Measurements from ENCODE around the gene SMAD3.

SMAD3 gene

DNA sequence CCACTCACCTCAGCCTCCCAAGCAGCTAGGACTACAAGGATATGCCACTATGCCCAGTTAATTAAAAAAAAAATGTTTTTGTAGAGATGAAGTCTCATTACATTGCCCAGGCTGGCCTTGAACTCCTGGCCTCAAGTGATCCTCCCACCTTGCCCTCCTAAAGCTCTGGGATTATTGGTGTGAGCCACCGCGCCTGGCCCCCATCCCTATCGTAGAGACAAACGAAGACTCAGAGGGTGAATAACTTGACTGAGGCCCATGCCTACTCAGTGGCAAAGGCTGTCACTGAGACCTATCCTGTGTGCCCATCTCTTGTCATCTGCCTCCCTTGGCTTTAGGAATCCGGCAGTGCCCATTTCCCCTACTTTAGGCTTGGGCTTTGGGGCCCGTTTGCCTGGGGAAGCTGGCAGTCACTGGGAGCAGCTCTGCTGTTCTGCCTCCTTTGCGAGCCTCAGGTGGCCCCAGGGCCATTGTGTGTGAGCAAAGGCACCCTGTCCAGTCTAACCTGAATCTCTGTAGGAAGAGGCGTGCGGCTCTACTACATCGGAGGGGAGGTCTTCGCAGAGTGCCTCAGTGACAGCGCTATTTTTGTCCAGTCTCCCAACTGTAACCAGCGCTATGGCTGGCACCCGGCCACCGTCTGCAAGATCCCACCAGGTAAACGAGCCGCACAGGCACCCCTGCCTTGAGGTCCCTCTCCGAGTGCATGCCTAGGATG, 119.0 kb downstream of the SMAD3 start:
- DNase-seq (ENCODE audit: low read depth): no peak

DNA sequence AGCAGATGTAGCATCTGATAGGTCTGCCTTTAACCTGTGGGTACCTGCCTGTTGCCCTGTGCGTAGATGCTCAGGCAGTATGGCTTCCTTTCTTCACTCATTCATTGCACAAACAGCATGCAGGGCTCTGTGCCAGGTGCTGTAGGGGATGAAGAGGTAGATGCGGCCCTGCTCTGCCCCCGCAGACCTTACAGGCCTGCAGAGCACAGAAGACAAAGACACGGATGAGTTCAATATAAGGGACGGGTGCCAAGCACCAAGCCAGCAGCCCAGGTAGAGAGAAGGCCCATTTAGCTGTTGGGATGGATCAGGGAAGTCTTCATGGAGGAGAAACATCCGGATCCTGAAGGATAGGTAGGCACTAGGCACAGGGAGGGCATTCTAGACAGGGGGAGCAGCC, 119.6 kb downstream of the SMAD3 start:
- DNase-seq (ENCODE audit: low read depth): no peak

DNA sequence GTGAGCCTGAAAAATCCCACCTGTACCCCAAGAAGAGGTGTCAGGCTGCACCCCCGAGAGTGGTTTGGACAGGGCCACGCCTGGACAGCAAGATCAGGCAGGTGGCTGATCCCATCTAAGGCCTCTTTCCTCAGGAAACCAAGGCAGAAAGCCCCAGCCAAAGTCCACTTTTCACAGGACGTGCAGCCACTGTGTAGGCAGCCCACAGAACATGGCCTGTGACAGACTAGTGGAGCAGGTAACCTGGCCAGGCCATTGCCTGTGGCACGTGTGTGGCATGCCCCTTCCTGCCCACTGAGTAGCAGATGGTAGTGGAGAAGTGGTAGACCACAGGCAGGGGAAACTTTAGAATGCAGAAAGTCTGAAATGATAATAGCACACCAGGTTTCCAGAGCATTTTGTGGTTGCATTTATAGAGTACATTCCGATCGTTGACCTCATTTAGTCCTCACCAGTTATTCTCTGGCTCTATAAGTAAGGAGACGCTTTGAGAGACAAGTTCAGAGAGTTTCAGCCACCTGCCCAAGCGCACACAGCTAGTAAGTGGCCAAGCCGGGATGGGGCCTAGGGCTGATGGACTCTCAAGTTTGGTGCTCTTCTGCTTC, 120.3 kb downstream of the SMAD3 start:
- no peak for DNase-seq (ENCODE audit: low read depth)

GRCh38 chr15:67186226-67186649, 120.8 kb downstream of the SMAD3 start:
- no peak for DNase-seq (ENCODE audit: low read depth)

- no peak for DNase-seq (ENCODE audit: low read depth)
Measured at GRCh38 chr15:67186688-67187087, 121.3 kb downstream of the SMAD3 start.

- no peak for DNase-seq (ENCODE audit: low read depth)
Measured at GRCh38 chr15:67187351-67187854, 122.0 kb downstream of the SMAD3 start.

DNA sequence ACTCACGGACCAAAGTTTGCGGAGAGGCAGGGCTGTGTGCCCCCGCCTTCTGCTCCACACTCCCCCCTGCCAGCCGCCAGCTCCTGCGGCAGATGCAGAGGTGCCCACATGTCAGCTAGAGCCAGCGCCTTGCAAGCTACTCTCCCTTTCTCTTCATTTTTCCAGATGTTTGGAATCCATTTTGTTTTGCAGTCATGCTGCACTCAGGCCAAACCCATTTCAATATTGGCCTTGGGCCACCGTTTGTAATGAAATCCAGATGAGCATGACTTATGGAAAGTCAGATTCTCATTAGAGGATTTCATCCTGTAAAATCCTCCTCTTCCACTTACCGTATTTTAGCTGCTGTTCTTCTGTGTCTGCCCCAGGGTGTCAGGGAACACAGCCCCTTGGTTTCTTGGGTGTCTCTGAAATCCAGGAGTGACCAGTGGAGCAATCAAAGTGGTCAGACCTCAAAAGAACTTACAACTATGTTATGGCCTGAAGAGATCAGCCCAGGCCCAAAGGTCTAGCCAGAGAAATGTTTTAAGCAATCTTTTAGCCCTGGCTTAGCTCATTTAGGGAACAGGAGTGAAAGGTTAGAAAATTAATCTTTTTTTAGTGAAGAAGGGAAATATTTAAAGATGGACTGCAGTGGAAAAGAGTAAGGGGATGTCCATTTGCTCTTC, 123.3 kb downstream of the SMAD3 start:
- no peak for DNase-seq (ENCODE audit: low read depth)

DNA sequence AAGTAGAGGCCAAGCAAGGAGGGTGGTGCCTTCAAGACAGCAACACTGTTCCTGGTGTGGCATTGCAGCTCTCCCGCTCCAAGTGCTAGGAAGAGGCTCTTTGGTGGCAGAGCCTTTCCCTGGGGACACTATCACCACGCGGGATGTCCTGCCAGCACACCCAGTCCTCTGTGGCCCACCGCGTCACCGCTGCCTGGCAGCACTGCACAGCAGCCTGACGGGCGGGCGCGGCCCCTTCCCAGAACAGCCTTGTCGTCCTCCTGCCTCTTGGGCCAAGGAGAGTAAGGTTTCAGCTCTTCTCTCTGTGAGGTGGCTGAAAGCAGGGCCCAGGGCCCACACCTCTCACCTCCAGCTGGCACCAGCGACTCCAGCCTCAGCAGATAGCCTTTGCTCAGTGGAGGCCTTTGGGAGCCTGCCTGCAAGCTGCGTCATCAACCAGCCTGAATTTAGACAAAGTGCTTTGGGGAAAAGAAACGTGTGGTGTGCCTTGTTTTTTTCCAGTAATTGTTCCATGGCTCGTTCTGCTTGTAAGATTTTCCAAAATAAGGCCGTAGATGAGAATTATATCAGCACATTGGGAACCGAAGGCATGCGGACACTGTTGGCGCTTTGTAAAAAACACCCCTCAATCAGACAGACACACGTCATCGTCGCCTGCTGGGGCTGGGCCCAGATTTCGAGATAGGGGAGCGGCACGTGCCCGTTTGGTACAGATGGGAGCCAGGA, 124.1 kb downstream of the SMAD3 start:
- DNase-seq (ENCODE audit: low read depth): no peak

GRCh38 chr15:67190326-67190725, 124.9 kb downstream of the SMAD3 start:
- no peak for DNase-seq (ENCODE audit: low read depth)

GRCh38 chr15:67190813-67191212, 125.4 kb downstream of the SMAD3 start:
- DNase-seq (ENCODE audit: low read depth): no peak

DNA sequence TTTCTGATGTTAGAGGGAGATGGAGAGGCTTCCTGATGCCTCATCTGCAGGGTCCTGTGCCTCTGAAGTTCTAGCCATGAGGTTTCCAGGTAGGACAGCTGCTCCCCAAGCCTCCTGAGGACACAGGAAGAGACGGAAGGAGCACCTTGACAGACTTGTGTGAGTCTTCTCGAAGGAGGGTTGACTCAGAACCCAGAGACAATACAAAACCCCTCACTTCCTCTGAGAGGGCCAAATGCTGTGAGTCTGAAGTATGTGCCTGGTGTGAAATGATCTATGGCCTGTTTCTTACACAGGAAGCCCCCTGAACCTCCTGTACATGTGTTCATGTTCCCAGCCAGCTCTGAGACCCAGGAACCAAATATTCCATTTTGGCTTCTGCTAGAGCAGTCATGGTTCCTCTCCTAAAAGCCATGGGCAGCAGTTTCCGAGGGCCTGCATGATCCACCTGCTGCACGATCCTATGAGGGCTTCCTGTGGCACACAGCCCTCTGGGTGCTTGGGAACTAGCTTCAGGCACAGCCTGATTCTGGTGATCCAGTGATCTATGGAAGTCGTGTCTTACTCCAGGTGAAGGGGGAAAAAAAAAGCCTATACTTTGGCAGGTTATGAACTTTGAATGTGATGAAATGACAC, 126.9 kb downstream of the SMAD3 start:
- no peak for DNase-seq (ENCODE audit: low read depth)

GRCh38 chr15:67193223-67193990, 128.0 kb downstream of the SMAD3 start:
- no peak for DNase-seq (ENCODE audit: low read depth)

DNA sequence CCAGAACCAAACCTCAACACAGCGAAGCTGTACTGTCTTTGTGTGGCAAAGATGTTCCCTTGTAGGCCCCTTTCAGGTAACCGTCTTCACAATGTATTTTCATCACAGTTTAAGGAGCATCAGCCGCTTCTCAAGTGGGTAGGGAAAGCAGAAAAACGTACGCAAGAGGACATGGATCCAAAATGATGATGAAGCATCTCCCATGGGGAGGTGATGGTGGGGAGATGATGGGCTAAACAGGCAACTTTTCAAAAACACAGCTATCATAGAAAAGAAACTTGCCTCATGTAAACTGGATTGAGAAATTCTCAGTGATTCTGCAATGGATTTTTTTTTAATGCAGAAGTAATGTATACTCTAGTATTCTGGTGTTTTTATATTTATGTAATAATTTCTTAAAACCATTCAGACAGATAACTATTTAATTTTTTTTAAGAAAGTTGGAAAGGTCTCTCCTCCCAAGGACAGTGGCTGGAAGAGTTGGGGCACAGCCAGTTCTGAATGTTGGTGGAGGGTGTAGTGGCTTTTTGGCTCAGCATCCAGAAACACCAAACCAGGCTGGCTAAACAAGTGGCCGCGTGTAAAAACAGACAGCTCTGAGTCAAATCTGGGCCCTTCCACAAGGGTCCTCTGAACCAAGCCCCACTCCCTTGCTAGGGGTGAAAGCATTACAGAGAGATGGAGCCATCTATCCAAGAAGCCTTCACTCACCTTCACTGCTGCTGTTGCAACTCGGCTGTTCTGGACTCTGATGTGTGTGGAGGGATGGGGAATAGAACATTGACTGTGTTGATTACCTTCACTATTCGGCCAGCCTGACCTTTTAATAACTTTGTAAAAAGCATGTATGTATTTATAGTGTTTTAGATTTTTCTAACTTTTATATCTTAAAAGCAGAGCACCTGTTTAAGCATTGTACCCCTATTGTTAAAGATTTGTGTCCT, 129.0 kb downstream of the SMAD3 start:
- DNase-seq (ENCODE audit: low read depth): no peak

GRCh38 chr15:67195305-67195704, 129.9 kb downstream of the SMAD3 start:
- DNase-seq (ENCODE audit: low read depth): no peak

- DNase-seq (ENCODE audit: low read depth): no peak
Measured at GRCh38 chr15:67196222-67196621, 130.8 kb downstream of the SMAD3 start.

- no peak for DNase-seq (ENCODE audit: low read depth)
Measured at GRCh38 chr15:67196672-67197363, 131.4 kb downstream of the SMAD3 start.

GRCh38 chr15:67197364-67197695, 131.9 kb downstream of the SMAD3 start:
- no peak for DNase-seq (ENCODE audit: low read depth)

- no peak for DNase-seq (ENCODE audit: low read depth)
Measured at GRCh38 chr15:67198157-67198754, 132.9 kb downstream of the SMAD3 start.

DNA sequence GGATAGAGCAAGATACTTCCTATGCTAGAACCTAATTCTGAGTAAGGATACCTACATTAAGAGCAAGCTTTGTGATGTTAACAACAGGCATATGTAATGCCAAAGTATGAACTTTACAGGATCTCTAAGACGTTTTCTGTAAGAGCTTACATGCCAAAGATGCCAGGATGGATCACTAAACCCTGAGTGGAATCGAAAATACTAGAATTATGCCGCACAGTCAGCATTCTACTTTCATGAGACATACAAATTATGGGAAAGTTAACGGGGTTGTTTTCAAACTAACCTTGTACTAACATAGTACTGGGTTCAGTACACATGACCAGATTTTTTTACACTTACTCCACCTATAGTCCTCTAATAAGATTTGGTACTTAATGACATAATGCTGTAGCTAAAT, 134.0 kb downstream of the SMAD3 start:
- no peak for DNase-seq (ENCODE audit: low read depth)

Data from activated T-cell treated with anti-CD3 and anti-CD28 coated beads for 48 hours (primary cell).